GM18951 (cell line): ENCODE data around the gene INO80E.
"Not testable (repeated sequence)": the region's sequence is repeated elsewhere in the genome, so short reads cannot be mapped to it uniquely, and the experiment has no call there.

ENCODE experiments used
- POLR2A ChIP-seq: IDR thresholded peaks from 4 replicates; pipeline ENCODE4 v1.6.1; 2011; ENCODE audit warnings: mild to moderate bottlenecking; ENCODE audit not compliant: insufficient read length, insufficient read depth; ENCODE audit errors: extremely low read depth
- in situ Hi-C: fragments of 300-500 bp; cut with MboI; formaldehyde crosslinking; loops from one replicate; pipeline ENCODE4 v1.12.0; 2022; ENCODE audit warnings: low sequenced_read_pairs, mixed read lengths, inconsistent platforms; ENCODE audit not compliant: unreplicated experiment

The INO80E gene

DNA sequence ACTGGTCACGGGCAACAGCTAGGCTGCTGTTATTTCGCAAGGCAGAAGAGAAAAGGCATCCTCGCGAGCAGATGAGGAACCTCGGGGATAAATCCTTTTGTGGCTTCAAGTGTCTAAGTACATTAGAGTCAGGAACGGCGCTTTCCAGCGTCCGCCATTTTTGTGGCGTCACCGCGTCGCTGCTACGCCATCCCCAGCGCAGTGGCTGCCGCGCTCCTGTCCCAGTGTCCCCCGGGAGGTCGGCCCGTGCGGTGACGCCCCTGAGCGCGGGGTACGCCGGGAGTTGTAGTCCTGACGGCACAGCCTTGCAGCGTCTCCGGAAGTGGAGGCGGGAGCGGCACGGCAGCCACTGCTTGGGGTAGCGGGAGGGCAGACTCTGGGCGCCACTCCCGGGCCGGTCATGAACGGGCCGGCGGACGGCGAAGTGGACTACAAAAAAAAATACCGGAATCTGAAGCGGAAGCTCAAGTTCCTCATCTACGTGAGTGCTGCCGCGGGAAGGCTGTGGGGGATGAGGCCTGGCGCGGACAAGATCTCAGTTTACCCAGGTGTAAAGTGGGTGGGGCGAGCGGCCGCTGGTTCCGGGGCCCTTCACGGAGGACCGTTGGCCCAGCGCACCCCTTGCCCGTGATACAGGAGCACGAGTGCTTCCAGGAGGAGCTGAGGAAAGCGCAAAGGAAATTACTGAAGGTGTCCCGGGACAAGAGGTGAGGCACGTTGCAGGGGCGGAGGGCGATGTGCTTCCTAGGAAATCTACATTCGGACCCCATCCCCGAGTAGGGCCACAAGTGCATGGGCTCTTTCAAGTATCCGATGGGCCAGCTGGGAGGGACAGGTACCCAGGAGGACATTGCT lies at the start of gene INO80E:
Gene INO80E, plus strand, starts transcription at position 331 of the 855 bp plus-strand sequence. Its CDS starts 70 bp downstream, at position 401.
- peak; percentile 90 for TF ChIP-seq POLR2A
- in situ Hi-C loops = no loop called here

GRCh38 chr16:29947897-29948296 lies 48.1 kb upstream of the INO80E start:
- no peak for TF ChIP-seq POLR2A
- in situ Hi-C loops = no loop called here

- TF ChIP-seq POLR2A = no peak
- in situ Hi-C loops = no loop called here
Measured at GRCh38 chr16:29950806-29951461, 45.1 kb upstream of the INO80E start.

GRCh38 chr16:29951625-29952365 lies 44.2 kb upstream of the INO80E start:
- in situ Hi-C loops = no loop called here
- TF ChIP-seq POLR2A = no peak

DNA sequence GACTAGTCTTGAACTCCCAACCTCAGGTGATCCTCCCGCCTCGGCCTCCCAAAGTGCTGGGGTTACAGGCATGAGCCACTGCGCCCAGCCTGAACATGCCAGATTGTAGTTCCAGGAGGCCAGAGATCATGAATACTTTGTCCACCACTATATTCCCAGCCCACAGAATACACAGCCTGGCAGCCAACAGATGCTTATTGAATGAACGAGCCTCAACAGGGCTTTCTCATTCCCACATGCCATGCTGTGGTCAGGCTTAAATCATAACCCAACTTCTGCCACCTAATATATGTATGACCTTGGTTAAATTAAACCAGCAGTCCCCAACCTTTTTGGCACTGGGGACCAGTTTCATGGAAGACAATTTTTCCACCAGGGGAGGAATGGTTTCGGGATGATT lies 37.3 kb upstream of the INO80E start:
- in situ Hi-C loops = no loop called here
- no peak for TF ChIP-seq POLR2A

- TF ChIP-seq POLR2A = no peak
- in situ Hi-C loops = no loop called here
Measured at GRCh38 chr16:29959293-29959692, 36.7 kb upstream of the INO80E start.

GRCh38 chr16:29959821-29960220 lies 36.2 kb upstream of the INO80E start:
- in situ Hi-C loops = not testable (repeated sequence)

DNA sequence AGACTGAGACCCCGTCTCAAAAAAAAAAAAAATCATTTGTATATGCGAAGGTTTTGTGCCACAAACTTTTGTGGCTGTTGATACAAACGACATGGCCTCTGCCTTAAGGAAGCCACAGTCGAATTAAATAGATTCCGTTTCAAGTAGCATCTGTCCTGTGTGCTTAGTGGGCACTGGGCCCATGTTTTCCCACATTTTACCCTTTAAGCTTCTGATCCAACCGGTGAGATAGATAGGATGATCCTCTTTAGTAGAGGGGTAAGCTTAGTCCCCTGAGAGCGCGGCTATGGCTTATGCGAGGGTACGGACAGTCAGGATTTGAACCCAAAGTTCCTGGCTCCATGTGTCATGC lies 34.9 kb upstream of the INO80E start:
- in situ Hi-C loops = no loop called here
- no peak for TF ChIP-seq POLR2A

DNA sequence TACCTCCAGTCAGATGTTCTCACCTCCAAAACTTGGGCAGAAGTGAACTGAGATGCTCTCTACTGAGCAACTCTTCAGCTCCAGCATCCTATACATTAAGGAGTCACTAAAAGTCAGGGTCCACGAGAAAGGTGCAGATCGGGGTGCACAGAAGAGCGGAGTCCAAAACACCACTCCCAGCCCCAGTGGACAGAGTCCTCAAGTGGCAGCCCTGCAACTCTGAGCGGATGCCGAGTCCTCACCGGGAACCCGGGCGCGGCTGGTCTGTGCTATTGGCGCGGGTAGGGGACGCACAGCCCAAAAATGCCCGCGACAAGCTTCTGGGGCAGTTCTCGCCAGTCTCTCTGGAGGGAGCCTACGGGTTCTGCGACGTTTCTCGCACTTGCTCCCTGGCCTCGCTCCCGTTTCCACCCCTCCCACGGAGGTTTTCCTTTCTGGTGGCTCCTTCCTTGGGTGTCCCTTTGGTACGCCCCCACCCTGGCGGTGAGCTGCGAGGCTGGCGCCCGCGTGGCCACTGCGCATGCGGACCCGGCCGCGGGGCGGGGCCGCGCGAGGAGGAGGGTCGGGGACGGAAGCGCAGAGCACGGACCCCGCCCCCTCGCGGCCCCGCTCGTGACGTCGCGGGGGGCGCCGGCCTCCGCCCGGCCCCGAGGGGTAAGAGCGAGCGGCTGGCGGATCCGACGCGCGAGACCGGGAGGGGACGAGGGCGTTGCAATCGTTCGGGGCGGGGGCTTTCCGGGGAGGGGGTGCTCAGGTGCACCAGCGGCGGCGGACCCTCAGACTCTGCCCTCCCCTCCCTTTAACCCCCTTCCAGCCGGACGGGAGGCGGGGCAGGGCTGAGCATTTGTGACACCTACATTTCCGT lies 34.3 kb upstream of the INO80E start, which contains the start of gene TMEM219:
Gene TMEM219, plus strand, starts transcription at position 601 of the 865 bp plus-strand sequence. CDS start 1,065 bp downstream, outside the sequence.
- in situ Hi-C loops = no loop called here
- TF ChIP-seq POLR2A = peak; percentile 76

DNA sequence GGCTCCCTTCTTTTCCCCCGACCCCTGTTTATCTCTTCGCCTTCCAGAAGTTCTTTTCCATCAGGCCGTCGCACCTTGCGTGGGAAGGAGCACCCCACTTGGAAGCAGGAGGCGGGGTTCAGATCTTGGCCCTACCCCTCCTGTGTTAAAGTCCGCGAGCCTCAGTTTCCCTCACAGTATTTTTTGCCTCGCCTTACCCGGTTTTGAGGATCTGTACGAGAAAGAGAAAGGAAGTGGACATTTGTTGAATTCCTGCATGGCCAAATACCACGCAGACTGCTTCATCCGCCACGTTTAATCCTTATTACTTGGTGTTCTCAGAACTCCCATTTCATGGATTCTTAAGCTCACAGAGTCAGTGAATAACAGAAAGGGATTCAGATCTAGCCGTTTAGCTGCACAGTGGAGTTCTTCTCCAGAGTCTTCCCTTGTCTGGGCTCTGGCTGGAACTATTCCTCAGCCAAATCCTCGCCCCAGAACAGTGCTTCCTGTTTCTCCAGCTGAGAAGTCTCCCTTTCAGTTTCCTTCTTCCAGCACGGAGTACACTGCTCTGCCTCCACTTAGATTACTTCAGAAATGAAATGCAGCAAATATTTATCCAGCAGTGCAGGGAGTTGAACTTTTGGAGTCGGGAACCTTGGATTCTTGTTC lies 33.6 kb upstream of the INO80E start:
- in situ Hi-C loops = no loop called here
- no peak for TF ChIP-seq POLR2A

- TF ChIP-seq POLR2A = no peak
- in situ Hi-C loops = no loop called here
Measured at GRCh38 chr16:29963021-29963743, 32.9 kb upstream of the INO80E start.

GRCh38 chr16:29968205-29968604 lies 27.8 kb upstream of the INO80E start:
- in situ Hi-C loops = no loop called here
- TF ChIP-seq POLR2A = no peak

DNA sequence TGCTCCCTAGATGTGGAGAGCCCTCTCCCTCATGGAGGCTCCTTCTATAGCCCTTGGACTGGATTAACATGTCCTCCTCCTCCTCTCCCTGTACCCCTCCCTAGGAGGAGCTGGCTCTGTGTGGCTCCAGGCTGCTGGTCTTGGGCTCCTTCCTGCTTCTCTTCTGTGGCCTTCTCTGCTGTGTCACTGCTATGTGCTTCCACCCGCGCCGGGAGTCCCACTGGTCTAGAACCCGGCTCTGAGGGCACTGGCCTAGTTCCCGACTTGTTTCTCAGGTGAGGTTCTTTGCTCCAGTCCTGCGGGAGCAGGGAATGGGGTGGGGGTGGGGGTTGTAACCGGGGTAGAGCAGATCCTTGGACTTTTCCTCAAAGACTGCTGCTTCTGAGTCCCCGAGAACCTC lies 24.7 kb upstream of the INO80E start:
- no peak for TF ChIP-seq POLR2A
- in situ Hi-C loops = no loop called here
